IMR-90 (cell line): ENCODE results near the gene LUZP1. TPM values are rescaled to one million over a fixed set of nuclear protein-coding genes. Genes with fewer than 3 reads are reported as not detected.

Experiments
- ATAC-seq: fragments of 200-7000 bp; cut with Tn5 transposase; 2 replicates; pipeline ENCODE4 v1.9.1; 2020; ENCODE audit warnings: low read depth, mild to moderate bottlenecking, moderate library complexity
- BruUV-seq: library from RNA; stranded (reverse); fragments of 400-500 nt; replicated peaks from 2 replicates; lab custom pipeline; 2021; lab: Mats Ljungman, UMichigan
- CTCF ChIA-PET: fragments of 300-600 bp; formaldehyde crosslinking; extraction: SDS; loops from one replicate; lab custom pipeline; 2021; ENCODE audit warnings: antibody characterized with exemption; lab: Yijun Ruan, JAX
- POLR2A ChIA-PET: fragments of 300-600 bp; sonication (Branson Sonifier 250); formaldehyde crosslinking; loops from one replicate; lab custom pipeline; 2022; ENCODE audit warnings: antibody characterized with exemption; ENCODE audit not compliant: unreplicated experiment; lab: Charles Lee
- DNase-seq: peaks from one replicate; pipeline ENCODE4 v3.0.0; 2013
- H2AFZ ChIP-seq: replicated peaks from 2 replicates; pipeline ENCODE3; 2013; ENCODE audit warnings: low read length, mild to moderate bottlenecking; ENCODE audit not compliant: poor library complexity
- H2AK5ac ChIP-seq: 2 replicates; pipeline ENCODE4 v1.6.1; 2013; ENCODE audit warnings: low read depth, low read length, inconsistent platforms
- H2AK9ac ChIP-seq: replicated peaks from 2 replicates; pipeline ENCODE3; 2013; ENCODE audit warnings: mild to moderate bottlenecking, low read depth, low read length, moderate library complexity; ENCODE audit not compliant: poor library complexity
- H2BK120ac ChIP-seq: 2 replicates; pipeline ENCODE4 v1.6.1; 2013; ENCODE audit warnings: low read depth, low read length, inconsistent platforms
- H2BK15ac ChIP-seq: 3 replicates; pipeline ENCODE4 v1.6.1; 2013; ENCODE audit warnings: low read depth, low read length, inconsistent platforms
- H2BK20ac ChIP-seq: 2 replicates; pipeline ENCODE4 v1.6.1; 2013; ENCODE audit warnings: low read depth, mild to moderate bottlenecking, inconsistent platforms, low read length, moderate library complexity
- H2BK5ac ChIP-seq: 2 replicates; pipeline ENCODE4 v1.6.1; 2013; ENCODE audit warnings: mild to moderate bottlenecking, low read depth, low read length, inconsistent platforms; ENCODE audit not compliant: poor library complexity, severe bottlenecking
- H3K14ac ChIP-seq: replicated peaks from 2 replicates; pipeline ENCODE4 v1.6.1; 2013; ENCODE audit warnings: low read depth, low read length, inconsistent platforms
- H3K18ac ChIP-seq: 2 replicates; pipeline ENCODE4 v1.6.1; 2013; ENCODE audit warnings: low read depth, low read length, control low read depth
- H3K23ac ChIP-seq: 2 replicates; pipeline ENCODE4 v1.6.1; 2013; ENCODE audit warnings: low read depth, low read length, inconsistent platforms
- H3K27ac ChIP-seq: 2 replicates; pipeline ENCODE4 v1.5.1; 2013; ENCODE audit warnings: mild to moderate bottlenecking, control low read depth, low read length; ENCODE audit not compliant: insufficient read depth
- H3K27me3 ChIP-seq: 2 replicates; pipeline ENCODE4 v1.6.1; 2013; ENCODE audit warnings: low read length; ENCODE audit not compliant: control insufficient read depth, insufficient read depth
- H3K36me3 ChIP-seq: 2 replicates; pipeline ENCODE4 v1.6.1; 2013; ENCODE audit warnings: low read length, mixed read lengths; ENCODE audit not compliant: control insufficient read depth, insufficient read depth
- H3K4ac ChIP-seq: 2 replicates; pipeline ENCODE4 v1.6.1; 2013; ENCODE audit warnings: low read depth, low read length, inconsistent platforms
- H3K4me1 ChIP-seq: 2 replicates; pipeline ENCODE4 v1.6.1; 2013; ENCODE audit warnings: low read length, mixed read lengths; ENCODE audit not compliant: control insufficient read depth, insufficient read depth
- H3K4me2 ChIP-seq: 2 replicates; pipeline ENCODE4 v1.6.1; 2013; ENCODE audit warnings: low read depth, mild to moderate bottlenecking, control low read depth, low read length, moderate library complexity
- H3K4me3 ChIP-seq: 2 replicates; pipeline ENCODE4 v1.5.1; 2013; ENCODE audit warnings: low read depth, mild to moderate bottlenecking, control low read depth, low read length, moderate library complexity; ENCODE audit not compliant: insufficient read depth
- H3K56ac ChIP-seq: 2 replicates; pipeline ENCODE4 v1.6.1; 2013; ENCODE audit warnings: low read length, inconsistent platforms; ENCODE audit not compliant: insufficient read depth; ENCODE audit errors: extremely low read depth
- H3K79me1 ChIP-seq, 2 experiments: 2 replicates each; pipeline ENCODE4 v1.6.1; 2013; ENCODE audit warnings: low read length in 2 of 2, inconsistent platforms in 1 of 2, low read depth in 1 of 2
- H3K9ac ChIP-seq: 2 replicates; pipeline ENCODE4 v1.6.1; 2013; ENCODE audit warnings: low read depth, low read length, control low read depth
- H3K9me1 ChIP-seq: 2 replicates; pipeline ENCODE4 v1.6.1; 2013; ENCODE audit warnings: low read length, inconsistent platforms; ENCODE audit not compliant: insufficient read depth
- H3K9me3 ChIP-seq: 2 replicates; pipeline ENCODE4 v1.6.1; 2013; ENCODE audit warnings: low read length; ENCODE audit not compliant: control insufficient read depth, insufficient read depth
- H4K20me1 ChIP-seq: 2 replicates; pipeline ENCODE4 v1.6.1; 2013; ENCODE audit warnings: low read length, inconsistent platforms; ENCODE audit not compliant: insufficient read depth
- H4K5ac ChIP-seq: 2 replicates; pipeline ENCODE4 v1.6.1; 2013; ENCODE audit warnings: mild to moderate bottlenecking, low read depth, low read length, control low read depth
- H4K8ac ChIP-seq, 2 experiments: 2 replicates each; pipeline ENCODE4 v1.6.1; 2013; ENCODE audit warnings: low read depth in 2 of 2, low read length in 2 of 2, control low read depth in 1 of 2, inconsistent platforms in 1 of 2
- H4K91ac ChIP-seq: 2 replicates; pipeline ENCODE4 v1.6.1; 2013; ENCODE audit warnings: low read depth, low read length, inconsistent platforms; ENCODE audit not compliant: insufficient read depth
- BHLHE40 ChIP-seq: fragments of 150-350 bp; IDR thresholded peaks from 2 replicates; pipeline ENCODE4 v1.6.1; 2016; ENCODE audit warnings: mild to moderate bottlenecking, low read depth, low read length
- CEBPB ChIP-seq: IDR thresholded peaks from 2 replicates; pipeline ENCODE4 v1.6.1; 2012; ENCODE audit warnings: low read depth, low read length, improper control_type of control experiment
- CHD1 ChIP-seq: IDR thresholded peaks from 2 replicates; pipeline ENCODE4 v1.6.1; 2012; ENCODE audit warnings: low read depth, low read length, improper control_type of control experiment
- ELK1 ChIP-seq: fragments of 150-350 bp; IDR thresholded peaks from 2 replicates; pipeline ENCODE4 v1.6.1; 2016; ENCODE audit warnings: low read depth, mild to moderate bottlenecking, low read length, moderate library complexity, borderline replicate concordance
- MAFK ChIP-seq: IDR thresholded peaks from 2 replicates; pipeline ENCODE4 v1.6.1; 2012; ENCODE audit warnings: low read depth, low read length, improper control_type of control experiment
- MAZ ChIP-seq: IDR thresholded peaks from 2 replicates; pipeline ENCODE4 v1.6.1; 2012; ENCODE audit warnings: low read depth, mild to moderate bottlenecking, low read length, improper control_type of control experiment, moderate library complexity, borderline replicate concordance
- MXI1 ChIP-seq: IDR thresholded peaks from 2 replicates; pipeline ENCODE4 v1.6.1; 2012; ENCODE audit warnings: low read depth, mild to moderate bottlenecking, low read length, moderate library complexity, borderline replicate concordance
- POLR2A ChIP-seq: IDR thresholded peaks from 2 replicates; pipeline ENCODE4 v1.6.1; 2012; ENCODE audit warnings: mild to moderate bottlenecking, low read depth, low read length
- RCOR1 ChIP-seq: IDR thresholded peaks from 2 replicates; pipeline ENCODE4 v1.6.1; 2012; ENCODE audit warnings: mild to moderate bottlenecking, low read length, improper control_type of control experiment; ENCODE audit not compliant: insufficient replicate concordance
- RFX5 ChIP-seq: IDR thresholded peaks from 2 replicates; pipeline ENCODE4 v1.8.0; 2012; ENCODE audit warnings: low read depth, mild to moderate bottlenecking, low read length, moderate library complexity
- SMC3 ChIP-seq: fragments of 150-350 bp; IDR thresholded peaks from 2 replicates; pipeline ENCODE4 v1.6.1; 2016; ENCODE audit warnings: low read depth, mild to moderate bottlenecking, antibody characterized with exemption, low read length, moderate library complexity
- WGBS, 2 experiments: methylation state at CpG; one replicate each; pipeline versions ENCODE4 v1.1.5 to v1.1.7; 2013; ENCODE audit warnings: missing lambda C conversion rate in 2 of 2; ENCODE audit not compliant: insufficient read length in 1 of 2; ENCODE audit errors: extremely low coverage in 2 of 2; 5-methylcytosine and 5-hydroxymethylcytosine counted together
- dilution Hi-C: fragments of 300-500 bp; cut with HindIII; formaldehyde crosslinking; loops from one replicate; pipeline ENCODE4 v1.14.3; 2018; ENCODE audit warnings: low sequenced_read_pairs; ENCODE audit not compliant: unreplicated experiment
- in situ Hi-C: fragments of 300-500 bp; cut with MboI; formaldehyde crosslinking; loops from 3 replicates; pipeline ENCODE4 v1.14.3; 2019; ENCODE audit warnings: low sequenced_read_pairs, inconsistent platforms, mixed read lengths
- intact Hi-C: fragments of 100-400 bp; cut with micrococcal nuclease; formaldehyde crosslinking; loops from 2 replicates; pipeline ENCODE4 v1.10.0; 2022
- polyA plus RNA-seq, 3 experiments: library from polyadenylated mRNA; depleted of rRNA; stranded (reverse); fragments of >200 nt; gene quantifications; 2 replicates each; pipeline ENCODE4 v1.2.3, GENCODE V29; 2012; ENCODE audit warnings: low replicate concordance in 1 of 3
- total RNA-seq: library from RNA; depleted of rRNA; stranded (reverse); fragments of >200 nt; gene quantifications from 2 replicates; pipeline ENCODE4 v1.2.3, GENCODE V29; 2012

The LUZP1 gene
- total and polyA plus RNA-seq, 2 of the 4 experiments (the other 2 are of a cell fraction): 13.1 to 31.7 TPM

- Histone ChIP-seq H3K4ac (no peak overlapping the region), H3K4me1 (peaks cover 4% of the 10 kb centered on the region; the same call in 1 of the 2 replicates), H3K9ac (no peak overlapping the region), H3K79me1 (peaks cover 5 to 76% of the 10 kb centered on the region in 2 experiments), H2BK15ac (no peak overlapping the region), H3K56ac (no peak overlapping the region), H4K8ac (no peak overlapping the region), H3K18ac (no peak overlapping the region), H2AK5ac (no peak overlapping the region), H2BK5ac (no peak overlapping the region), H4K20me1 (peaks cover 87% of the 10 kb centered on the region), H2AK9ac (no peak overlapping the region), H3K9me3 (no peaks in the 10 kb centered on the region), H3K4me3 (no peak overlapping the region), H2BK20ac (no peak overlapping the region), H3K4me2 (no peak overlapping the region), H2AFZ (no peak overlapping the region), H3K27me3 (no peaks in the 10 kb centered on the region), H3K14ac (no peak overlapping the region), H2BK120ac (no peak overlapping the region), H4K91ac (no peak overlapping the region), H3K36me3 (peaks cover 4% of the 10 kb centered on the region; the same call in 1 of the 2 replicates), H4K5ac (no peak overlapping the region), H3K27ac (no peak overlapping the region), H3K23ac (no peak overlapping the region), H3K9me1 (peaks cover 10% of the 10 kb centered on the region)
- ATAC-seq (no peak), DNase-seq (no peak)
- BruUV-seq: no TSS peak
- POLR2A ChIA-PET: no interaction called here
- TF ChIP-seq MAFK (no peak), CEBPB (no peak), ELK1 (no peak), SMC3 (no peak), RCOR1 (no peak), MAZ (no peak), CHD1 (no peak), MXI1 (no peak), POLR2A (no peak), BHLHE40 (no peak), RFX5 (no peak)
- intact Hi-C loops: no loop called here
- dilution Hi-C loops: no loop called here
- WGBS, 2 experiments: no CpG with 5 or more reads among the region's 4 CpGs
- in situ Hi-C loops: no loop called here
- CTCF ChIA-PET: no interaction called here
These were observed 34.6 kb downstream of the LUZP1 start for GRCh38 chr1:23134055-23134454.
